HT1080 (cell line): ENCODE measurements around the gene FGB. TPM values are rescaled to one million over a fixed set of nuclear protein-coding genes. Genes with fewer than 3 reads are reported as not detected.

ENCODE experiments used
- DNase-seq: peaks from one replicate; pipeline ENCODE4 v3.0.0-alpha.2; 2015; ENCODE audit warnings: low read depth
- total RNA-seq: library from RNA; depleted of rRNA; stranded (reverse); fragments of >200 nt; shearing (Covaris generic); gene quantifications from 2 replicates; pipeline ENCODE4 v1.2.3, GENCODE V29; 2014

FGB gene
- total RNA-seq, 1 experiment from 2014 or later = not detected

- DNase-seq = no peak
Measured at GRCh38 chr4:154565704-154566103, 2.9 kb downstream of the FGB start.

GRCh38 chr4:154566639-154567204 is 3.9 kb downstream of the FGB start:
- DNase-seq = peak; percentile 51

- peak; percentile 7 for DNase-seq
Measured at GRCh38 chr4:154569028-154569427, 6.2 kb downstream of the FGB start.

GRCh38 chr4:154569584-154569983 is 6.8 kb downstream of the FGB start:
- no peak for DNase-seq

GRCh38 chr4:154573190-154573870 is 10.5 kb downstream of the FGB start:
- DNase-seq = no peak

- peak; percentile 46 for DNase-seq
Measured at GRCh38 chr4:154574311-154574710, 11.5 kb downstream of the FGB start.

GRCh38 chr4:154577324-154577723 is 14.5 kb downstream of the FGB start:
- DNase-seq = no peak

- peak; percentile 35 for DNase-seq
Measured at GRCh38 chr4:154578919-154579318, 16.1 kb downstream of the FGB start.

GRCh38 chr4:154579927-154580326 is 17.1 kb downstream of the FGB start:
- DNase-seq = no peak

GRCh38 chr4:154582723-154583122 is 19.9 kb downstream of the FGB start:
- no peak for DNase-seq

- no peak for DNase-seq
Measured at GRCh38 chr4:154583230-154583629, 20.4 kb downstream of the FGB start.

GRCh38 chr4:154583677-154584076 is 20.9 kb downstream of the FGB start:
- no peak for DNase-seq

- DNase-seq = no peak
Measured at GRCh38 chr4:154584259-154584658, 21.4 kb downstream of the FGB start.

GRCh38 chr4:154585369-154586018 is 22.7 kb downstream of the FGB start:
- no peak for DNase-seq

GRCh38 chr4:154586296-154587033 is 23.7 kb downstream of the FGB start:
- DNase-seq = no peak

GRCh38 chr4:154588198-154588597 is 25.4 kb downstream of the FGB start:
- DNase-seq = no peak

- no peak for DNase-seq
Measured at GRCh38 chr4:154589296-154590197, 26.7 kb downstream of the FGB start.

GRCh38 chr4:154590329-154591006 is 27.7 kb downstream of the FGB start, which contains the start of gene FGA:
Gene FGA, minus strand, starts transcription at chr4:154590742. Its CDS starts 55 bp downstream, at chr4:154590687.
- DNase-seq = no peak

GRCh38 chr4:154591890-154592289 is 29.1 kb downstream of the FGB start:
- no peak for DNase-seq

- DNase-seq = no peak
Measured at GRCh38 chr4:154593868-154594267, 31.1 kb downstream of the FGB start.
